22Rv1 (cell line): ENCODE results near the gene RGL1.

Experiments used
- CTCF ChIP-seq: fragments of 450-650 bp; IDR thresholded peaks from 2 replicates; pipeline ENCODE4 v1.5.1; 2017; ENCODE audit warnings: mild to moderate bottlenecking
- ZFX ChIP-seq: fragments of 450-650 bp; IDR thresholded peaks from 2 replicates; pipeline ENCODE4 v1.6.1; 2017; ENCODE audit warnings: antibody characterized with exemption, borderline replicate concordance

GRCh38 chr1:183761871-183762270 lies 43.0 kb upstream of the RGL1 start:
- no peak for TF ChIP-seq CTCF
- no peak for TF ChIP-seq ZFX
